HepG2 (cell line): ENCODE measurements around the gene HOXD3. TPM values are rescaled to one million over a fixed set of nuclear protein-coding genes. Genes with fewer than 3 reads are reported as not detected.

Source experiments
- ATAC-seq: fragments of 200-7000 bp; cut with Tn5 transposase; 3 replicates; pipeline ENCODE4 v1.9.1; 2020; ENCODE audit warnings: mild to moderate bottlenecking, moderate library complexity
- BruUV-seq: library from RNA; stranded (reverse); fragments of 400-500 nt; replicated peaks from 2 replicates; lab custom pipeline; 2021; lab: Mats Ljungman, UMichigan
- CTCF ChIA-PET: fragments of 300-600 bp; formaldehyde crosslinking; extraction: SDS; loops from one replicate; lab custom pipeline; 2021; ENCODE audit warnings: low total read pairs, inconsistent platforms, low intra/inter-chr PET ratio; lab: Yijun Ruan, JAX
- POLR2A ChIA-PET: fragments of 350-600 bp; sonication (Branson Sonifier 250); formaldehyde crosslinking; loops from one replicate; lab custom pipeline; 2020; ENCODE audit warnings: antibody characterized with exemption, inconsistent platforms; lab: Yijun Ruan, JAX
- DNase-seq: peaks from one replicate; pipeline ENCODE4 v3.0.0-alpha.2; 2015; ENCODE audit warnings: low spot score
- FAIRE-seq: peaks from 3 replicates; lab custom pipeline; 2011; peaks lifted over from hg19 to GRCh38; lab: Jason Lieb, UNC
- H2AFZ ChIP-seq: one replicate; pipeline ENCODE4 v1.6.1; 2011; ENCODE audit warnings: low read length, inconsistent platforms
- H3K27ac ChIP-seq: fragments of 300-600 bp; 3 replicates; pipeline ENCODE4 v1.8.0; 2011; ENCODE audit warnings: mixed run types, mild to moderate bottlenecking, mixed read lengths, low read length, inconsistent platforms; ENCODE audit not compliant: insufficient read depth; ENCODE audit errors: extremely low read length
- H3K27me3 ChIP-seq, 2 experiments: fragments of 200-600 bp in 1 of 2; 2 replicates in 1 of 2; 3 replicates in 1 of 2; pipeline versions ENCODE4 v1.6.0 to v1.8.0; 2011; ENCODE audit warnings: low read length in 2 of 2, mild to moderate bottlenecking in 2 of 2, moderate library complexity in 2 of 2, inconsistent platforms in 1 of 2; ENCODE audit not compliant: insufficient read depth in 2 of 2, control insufficient read depth in 1 of 2
- H3K36me3 ChIP-seq, 2 experiments: fragments of 200-600 bp in 1 of 2; replicated peaks in 1 of 2; 2 replicates in 1 of 2; 3 replicates in 1 of 2; pipeline versions ENCODE4 v1.5.1 to v1.8.0; 2011; ENCODE audit warnings: low read length in 2 of 2, inconsistent platforms in 1 of 2; ENCODE audit not compliant: insufficient read depth in 2 of 2, control insufficient read depth in 1 of 2
- H3K4me1 ChIP-seq: 2 replicates; pipeline ENCODE4 v1.5.1; 2012; ENCODE audit warnings: low read length, inconsistent platforms; ENCODE audit not compliant: insufficient read depth
- H3K4me2 ChIP-seq: 2 replicates; pipeline ENCODE4 v1.6.0; 2011; ENCODE audit warnings: low read depth, low read length, inconsistent platforms
- H3K4me3 ChIP-seq, 3 experiments: fragments of 200-600 bp in 1 of 3; sonication (generic), shearing (Covaris generic) in 1 of 3; replicated peaks in 1 of 3; 2 replicates each; pipeline ENCODE4 v1.5.1; 2011 to 2016; ENCODE audit warnings: low read length in 3 of 3, inconsistent platforms in 2 of 3, low read depth in 2 of 3, mild to moderate bottlenecking in 2 of 3, control low read depth in 1 of 3, mixed read lengths in 1 of 3; ENCODE audit not compliant: insufficient read depth in 1 of 3
- H3K79me2 ChIP-seq: one replicate; pipeline ENCODE4 v1.6.1; 2011; ENCODE audit warnings: low read length, inconsistent platforms; ENCODE audit not compliant: insufficient read depth
- H3K9ac ChIP-seq: 2 replicates; pipeline ENCODE4 v1.6.0; 2011; ENCODE audit warnings: mild to moderate bottlenecking, low read depth, low read length, inconsistent platforms; ENCODE audit not compliant: insufficient read depth
- H3K9me3 ChIP-seq: 2 replicates; pipeline ENCODE4 v1.5.1; 2012; ENCODE audit warnings: mild to moderate bottlenecking, low read length
- H4K20me1 ChIP-seq: 2 replicates; pipeline ENCODE4 v1.6.0; 2011; ENCODE audit warnings: inconsistent platforms, mild to moderate bottlenecking, low read length, moderate library complexity; ENCODE audit not compliant: insufficient read depth
- FOSL2 ChIP-seq: sonication (generic); formaldehyde crosslinking; IDR thresholded peaks from 2 replicates; pipeline ENCODE4 v1.4.0; 2020; ENCODE audit warnings: missing genetic modification reagents
- KMT2B ChIP-seq: IDR thresholded peaks from 2 replicates; pipeline ENCODE4 v1.6.1; 2016; ENCODE audit warnings: missing genetic modification reagents, missing compliant biosample characterization
- TAF15 ChIP-seq: fragments of 200-400 bp; formaldehyde crosslinking; IDR thresholded peaks from one replicate; pipeline ENCODE4 v1.6.1; 2018; ENCODE audit warnings: mild to moderate bottlenecking, low read depth, low read length; ENCODE audit not compliant: poor library complexity, severe bottlenecking
- THYN1 ChIP-seq: sonication (generic); formaldehyde crosslinking; IDR thresholded peaks from 2 replicates; pipeline ENCODE4 v1.8.1; 2023; ENCODE audit warnings: low read depth, mild to moderate bottlenecking, moderate library complexity, missing genetic modification reagents, borderline replicate concordance
- YY1 ChIP-seq: IDR thresholded peaks from 2 replicates; pipeline ENCODE4 v1.6.1; 2011; ENCODE audit warnings: low read length, low read depth, moderate library complexity, mild to moderate bottlenecking; ENCODE audit not compliant: insufficient read depth, insufficient replicate concordance
- ZNF335 ChIP-seq: sonication (generic); formaldehyde crosslinking; IDR thresholded peaks from 2 replicates; pipeline ENCODE4 v1.4.0; 2020; ENCODE audit warnings: missing genetic modification reagents
- WGBS: methylation state at CpG from one replicate; pipeline ENCODE4 v1.1.6; 2017; ENCODE audit warnings: low lambda C conversion rate; 5-methylcytosine and 5-hydroxymethylcytosine counted together
- in situ Hi-C: cut with HindIII; loops from 2 replicates; pipeline ENCODE4 v1.10.0; 2017; ENCODE audit warnings: low pct_unique_long_range_greater_than_20kb; ENCODE audit not compliant: extremely low pct_ligation_motif_present
- intact Hi-C: fragments of 100-400 bp; cut with micrococcal nuclease; formaldehyde crosslinking; loops from one replicate; pipeline ENCODE4 v1.10.0; 2022; ENCODE audit not compliant: unreplicated experiment
- polyA plus RNA-seq, 8 experiments: library from polyadenylated mRNA; depleted of rRNA in 3 of 8; stranded (reverse) in 7 of 8; unstranded in 1 of 8; fragments of >200 nt; fragmentation: Illumina TruSeq in 4 of 8; extraction: Trizol in 4 of 8; gene quantifications; 2 replicates each; pipeline versions ENCODE4 v1.2.1 to v1.2.3, GENCODE V29; 2011 to 2016; ENCODE audit warnings: low read depth in 4 of 8, missing spikeins in 1 of 8, mixed read lengths in 1 of 8; ENCODE audit not compliant: insufficient read depth in 1 of 8
- total RNA-seq, 5 experiments: library from RNA; depleted of rRNA; stranded (reverse); fragments of >200 nt; fragmentation: Illumina TruSeq; extraction: Trizol; gene quantifications; 2 replicates each; pipeline ENCODE4 v1.2.3, GENCODE V29; 2016; ENCODE audit warnings: low read depth in 1 of 5
- TF ChIP-seq, protein P1 (sequence below), 2 experiments: sonication (generic) in 1 of 2; formaldehyde crosslinking in 1 of 2; IDR thresholded peaks; 2 replicates each; pipeline versions ENCODE4 v1.4.0 to v1.6.1; 2016 to 2020; ENCODE audit warnings: borderline replicate concordance in 1 of 2, low read depth in 1 of 2, mild to moderate bottlenecking in 1 of 2, missing genetic modification reagents in 1 of 2
- TF ChIP-seq, protein P2 (sequence below): sonication (generic); formaldehyde crosslinking; conservative IDR thresholded peaks from 2 replicates; pipeline ENCODE4 v1.8.0; 2022; ENCODE audit warnings: mild to moderate bottlenecking, moderate library complexity, missing genetic modification reagents
- TF ChIP-seq, protein P3 (sequence below): sonication (generic); formaldehyde crosslinking; conservative IDR thresholded peaks from 2 replicates; pipeline ENCODE4 v1.4.0; 2020; ENCODE audit warnings: missing genetic modification reagents
- TF ChIP-seq, protein P4 (sequence below): sonication (generic); formaldehyde crosslinking; IDR thresholded peaks from 2 replicates; pipeline ENCODE4 v1.5.1; 2020; ENCODE audit warnings: mild to moderate bottlenecking, moderate library complexity, missing genetic modification reagents
- TF ChIP-seq, protein P5 (sequence below): sonication (generic); formaldehyde crosslinking; IDR thresholded peaks from 2 replicates; pipeline ENCODE4 v1.4.0; 2020; ENCODE audit warnings: mild to moderate bottlenecking, missing genetic modification reagents

Gene HOXD3
- total and polyA plus RNA-seq, 2 of the 13 experiments (the other 11 are each of a cell fraction or from before 2014, with no cell fraction given) = 0.05 to 0.09 TPM

DNA sequence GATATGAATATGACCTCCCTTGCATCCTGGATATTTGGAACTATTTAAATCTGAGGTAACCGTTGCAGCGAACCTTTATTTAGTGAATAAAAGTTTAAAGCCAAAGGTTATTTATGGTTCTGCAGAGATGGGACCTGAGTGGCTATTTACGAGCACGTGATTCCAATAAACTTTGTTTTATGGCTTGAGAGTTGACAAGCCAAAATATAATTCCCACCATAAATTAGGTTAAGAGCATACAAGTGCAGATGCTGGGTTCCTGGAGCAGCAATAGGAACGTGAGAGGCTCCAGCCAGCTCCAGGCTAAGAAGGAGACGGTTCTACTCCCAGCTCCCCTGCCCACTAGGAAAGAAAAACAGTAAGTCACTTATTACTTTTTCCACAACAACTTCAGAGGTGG is 11.0 kb upstream of the HOXD3 start:
- ATAC-seq = no peak
- DNase-seq = no peak
- Histone ChIP-seq H3K79me2 (no peaks in the 10 kb centered on the region), H4K20me1 (no peaks in the 10 kb centered on the region), H3K4me1 (peaks cover 22% of the 10 kb centered on the region), H3K4me2 (no peak overlapping the region), H3K4me3 (no peak overlapping the region), H3K36me3 (no peaks in the 10 kb centered on the region), H2AFZ (no peak overlapping the region), H3K9ac (no peak overlapping the region), H3K27me3 (peaks cover 16 to 94% of the 10 kb centered on the region in 2 experiments), H3K27ac (no peak overlapping the region), H3K9me3 (no peaks in the 10 kb centered on the region)
- TF ChIP-seq, protein P1, sequence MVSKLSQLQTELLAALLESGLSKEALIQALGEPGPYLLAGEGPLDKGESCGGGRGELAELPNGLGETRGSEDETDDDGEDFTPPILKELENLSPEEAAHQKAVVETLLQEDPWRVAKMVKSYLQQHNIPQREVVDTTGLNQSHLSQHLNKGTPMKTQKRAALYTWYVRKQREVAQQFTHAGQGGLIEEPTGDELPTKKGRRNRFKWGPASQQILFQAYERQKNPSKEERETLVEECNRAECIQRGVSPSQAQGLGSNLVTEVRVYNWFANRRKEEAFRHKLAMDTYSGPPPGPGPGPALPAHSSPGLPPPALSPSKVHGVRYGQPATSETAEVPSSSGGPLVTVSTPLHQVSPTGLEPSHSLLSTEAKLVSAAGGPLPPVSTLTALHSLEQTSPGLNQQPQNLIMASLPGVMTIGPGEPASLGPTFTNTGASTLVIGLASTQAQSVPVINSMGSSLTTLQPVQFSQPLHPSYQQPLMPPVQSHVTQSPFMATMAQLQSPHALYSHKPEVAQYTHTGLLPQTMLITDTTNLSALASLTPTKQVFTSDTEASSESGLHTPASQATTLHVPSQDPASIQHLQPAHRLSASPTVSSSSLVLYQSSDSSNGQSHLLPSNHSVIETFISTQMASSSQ (IDR thresholded peaks at IDR 0.05; ENCODE audit: low read depth) = no peak
- TF ChIP-seq, protein P1 (CRISPR knock-in tag; IDR thresholded peaks at IDR 0.05; ENCODE audit: borderline replicate concordance) = no peak
- no peak for TF ChIP-seq THYN1 (CRISPR knock-in tag)
- no peak for TF ChIP-seq FOSL2 (CRISPR knock-in tag)
- TF ChIP-seq YY1 = no peak
- TF ChIP-seq KMT2B (CRISPR knock-in tag) = no peak
- TF ChIP-seq TAF15 = no peak
- TF ChIP-seq, protein P2, sequence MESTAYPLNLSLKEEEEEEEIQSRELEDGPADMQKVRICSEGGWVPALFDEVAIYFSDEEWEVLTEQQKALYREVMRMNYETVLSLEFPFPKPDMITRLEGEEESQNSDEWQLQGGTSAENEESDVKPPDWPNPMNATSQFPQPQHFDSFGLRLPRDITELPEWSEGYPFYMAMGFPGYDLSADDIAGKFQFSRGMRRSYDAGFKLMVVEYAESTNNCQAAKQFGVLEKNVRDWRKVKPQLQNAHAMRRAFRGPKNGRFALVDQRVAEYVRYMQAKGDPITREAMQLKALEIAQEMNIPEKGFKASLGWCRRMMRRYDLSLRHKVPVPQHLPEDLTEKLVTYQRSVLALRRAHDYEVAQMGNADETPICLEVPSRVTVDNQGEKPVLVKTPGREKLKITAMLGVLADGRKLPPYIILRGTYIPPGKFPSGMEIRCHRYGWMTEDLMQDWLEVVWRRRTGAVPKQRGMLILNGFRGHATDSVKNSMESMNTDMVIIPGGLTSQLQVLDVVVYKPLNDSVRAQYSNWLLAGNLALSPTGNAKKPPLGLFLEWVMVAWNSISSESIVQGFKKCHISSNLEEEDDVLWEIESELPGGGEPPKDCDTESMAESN = no peak
- TF ChIP-seq, protein P3, sequence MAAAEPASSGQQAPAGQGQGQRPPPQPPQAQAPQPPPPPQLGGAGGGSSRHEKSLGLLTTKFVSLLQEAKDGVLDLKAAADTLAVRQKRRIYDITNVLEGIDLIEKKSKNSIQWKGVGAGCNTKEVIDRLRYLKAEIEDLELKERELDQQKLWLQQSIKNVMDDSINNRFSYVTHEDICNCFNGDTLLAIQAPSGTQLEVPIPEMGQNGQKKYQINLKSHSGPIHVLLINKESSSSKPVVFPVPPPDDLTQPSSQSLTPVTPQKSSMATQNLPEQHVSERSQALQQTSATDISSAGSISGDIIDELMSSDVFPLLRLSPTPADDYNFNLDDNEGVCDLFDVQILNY (CRISPR knock-in tag) = no peak
- TF ChIP-seq, protein P4, sequence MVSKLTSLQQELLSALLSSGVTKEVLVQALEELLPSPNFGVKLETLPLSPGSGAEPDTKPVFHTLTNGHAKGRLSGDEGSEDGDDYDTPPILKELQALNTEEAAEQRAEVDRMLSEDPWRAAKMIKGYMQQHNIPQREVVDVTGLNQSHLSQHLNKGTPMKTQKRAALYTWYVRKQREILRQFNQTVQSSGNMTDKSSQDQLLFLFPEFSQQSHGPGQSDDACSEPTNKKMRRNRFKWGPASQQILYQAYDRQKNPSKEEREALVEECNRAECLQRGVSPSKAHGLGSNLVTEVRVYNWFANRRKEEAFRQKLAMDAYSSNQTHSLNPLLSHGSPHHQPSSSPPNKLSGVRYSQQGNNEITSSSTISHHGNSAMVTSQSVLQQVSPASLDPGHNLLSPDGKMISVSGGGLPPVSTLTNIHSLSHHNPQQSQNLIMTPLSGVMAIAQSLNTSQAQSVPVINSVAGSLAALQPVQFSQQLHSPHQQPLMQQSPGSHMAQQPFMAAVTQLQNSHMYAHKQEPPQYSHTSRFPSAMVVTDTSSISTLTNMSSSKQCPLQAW (CRISPR knock-in tag) = no peak
- TF ChIP-seq, protein P5, sequence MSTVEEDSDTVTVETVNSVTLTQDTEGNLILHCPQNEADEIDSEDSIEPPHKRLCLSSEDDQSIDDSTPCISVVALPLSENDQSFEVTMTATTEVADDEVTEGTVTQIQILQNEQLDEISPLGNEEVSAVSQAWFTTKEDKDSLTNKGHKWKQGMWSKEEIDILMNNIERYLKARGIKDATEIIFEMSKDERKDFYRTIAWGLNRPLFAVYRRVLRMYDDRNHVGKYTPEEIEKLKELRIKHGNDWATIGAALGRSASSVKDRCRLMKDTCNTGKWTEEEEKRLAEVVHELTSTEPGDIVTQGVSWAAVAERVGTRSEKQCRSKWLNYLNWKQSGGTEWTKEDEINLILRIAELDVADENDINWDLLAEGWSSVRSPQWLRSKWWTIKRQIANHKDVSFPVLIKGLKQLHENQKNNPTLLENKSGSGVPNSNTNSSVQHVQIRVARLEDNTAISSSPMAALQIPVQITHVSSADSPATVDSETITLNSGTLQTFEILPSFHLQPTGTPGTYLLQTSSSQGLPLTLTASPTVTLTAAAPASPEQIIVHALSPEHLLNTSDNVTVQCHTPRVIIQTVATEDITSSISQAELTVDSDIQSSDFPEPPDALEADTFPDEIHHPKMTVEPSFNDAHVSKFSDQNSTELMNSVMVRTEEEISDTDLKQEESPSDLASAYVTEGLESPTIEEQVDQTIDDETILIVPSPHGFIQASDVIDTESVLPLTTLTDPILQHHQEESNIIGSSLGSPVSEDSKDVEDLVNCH = no peak
- TF ChIP-seq ZNF335 = no peak
- POLR2A ChIA-PET = no interaction called here
- intact Hi-C loops (no loop called here), in situ Hi-C loops (no loop called here)
- 5% methylated on average over 6 of the region's 6 CpGs for WGBS
- FAIRE-seq = no peak
- BruUV-seq = no TSS peak
- CTCF ChIA-PET = no interaction called here
